CD4-positive, alpha-beta T cell treated with Interleukin-12 subunit alpha and Interleukin-12 subunit beta, for 1 hour (primary cell): Measurements from ENCODE around the gene MBLAC2.
A peak's percentile ranks its signal among the peaks of the same experiment; 100 is the strongest.

Source experiments
- DNase-seq: peaks from one replicate; pipeline ENCODE4 v3.0.0-alpha.2; 2020

Gene MBLAC2

GRCh38 chr5:90446961-90447360 lies 27.6 kb downstream of the MBLAC2 start:
- no peak for DNase-seq

- no peak for DNase-seq
These were observed 33.9 kb downstream of the MBLAC2 start for GRCh38 chr5:90440644-90441043.

- DNase-seq: no peak
These were observed 36.5 kb downstream of the MBLAC2 start for GRCh38 chr5:90438100-90438499.

GRCh38 chr5:90437663-90438062 lies 36.9 kb downstream of the MBLAC2 start:
- DNase-seq: no peak

DNA sequence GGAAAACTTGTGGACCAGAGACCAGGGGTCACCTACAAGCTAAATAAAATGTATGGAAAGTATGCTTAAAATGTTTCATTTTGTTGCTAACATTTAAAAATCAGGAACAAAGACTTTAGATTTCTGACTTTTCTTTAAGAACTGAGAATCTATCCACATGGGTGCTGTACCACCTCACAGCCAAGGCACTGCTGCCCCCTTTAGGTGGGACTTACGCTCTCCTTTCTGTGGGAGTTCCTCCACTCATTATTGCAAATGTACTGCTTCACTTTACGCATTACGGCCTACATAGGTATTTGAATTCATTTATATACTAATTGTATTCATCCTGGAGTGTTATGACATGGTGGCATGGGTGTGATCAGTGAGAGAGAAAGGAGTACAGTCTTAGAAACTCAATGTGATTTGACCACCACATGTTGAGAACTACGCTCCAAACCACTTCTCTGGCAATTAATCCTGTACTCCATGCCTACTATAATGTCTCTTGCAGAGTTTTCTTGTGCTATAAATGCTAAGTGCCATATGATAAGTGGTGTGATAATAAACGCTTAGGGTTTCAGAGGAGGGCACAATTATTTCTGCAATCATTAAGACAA lies 40.4 kb downstream of the MBLAC2 start:
- peak; percentile 46 for DNase-seq

- no peak for DNase-seq
These were observed 50.3 kb downstream of the MBLAC2 start for GRCh38 chr5:90424245-90424644.

GRCh38 chr5:90421136-90421535 lies 53.4 kb downstream of the MBLAC2 start:
- DNase-seq: no peak

GRCh38 chr5:90418214-90418613 lies 56.4 kb downstream of the MBLAC2 start:
- no peak for DNase-seq

DNA sequence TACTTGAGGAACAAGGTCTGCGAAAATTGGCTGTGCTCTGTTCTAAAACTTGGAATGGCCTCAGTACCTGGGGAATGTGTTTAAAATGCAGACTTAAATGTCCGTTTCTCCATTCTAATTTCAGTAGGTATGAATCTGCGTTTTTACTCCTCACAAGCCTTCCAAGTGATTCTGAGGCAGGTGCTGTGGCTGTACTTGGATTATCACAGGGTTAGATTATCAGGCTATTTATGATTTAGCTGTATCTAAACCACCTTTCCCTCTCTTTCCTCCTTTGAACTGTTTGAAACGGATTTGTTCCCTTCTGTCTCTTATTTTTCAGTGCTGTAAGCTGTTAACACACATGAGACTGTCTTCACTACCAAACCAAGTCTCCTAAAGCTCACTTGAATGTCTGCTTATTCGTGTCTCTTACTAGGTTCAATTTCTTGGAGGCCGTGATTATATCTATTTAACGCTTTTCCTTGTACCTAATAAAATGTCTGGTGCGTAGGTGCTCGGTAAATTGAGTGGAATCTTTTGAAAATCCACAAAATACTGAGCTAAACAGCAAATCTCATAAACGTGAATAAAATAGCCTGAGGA lies 64.3 kb downstream of the MBLAC2 start:
- DNase-seq: no peak

- DNase-seq: peak; percentile 95
These were observed 65.0 kb downstream of the MBLAC2 start, which contains the start of gene CETN3 for GRCh38 chr5:90409318-90410177. Gene CETN3 (minus strand): TSS chr5:90409756. CDS start chr5:90409661, 95 bp downstream.

- peak; percentile 1 for DNase-seq
These were observed 65.8 kb downstream of the MBLAC2 start for GRCh38 chr5:90408571-90409317.
